SK-N-DZ (cell line): ENCODE results near the gene LRRC3B. TPM values are rescaled to one million over a fixed set of nuclear protein-coding genes. Genes with fewer than 3 reads are reported as not detected.
"Not testable (repeated sequence)": the region's sequence is repeated elsewhere in the genome, so short reads cannot be mapped to it uniquely, and the experiment has no call there.

Experiments
- DNase-seq: peaks from one replicate; pipeline ENCODE4 v3.0.0-alpha.2; 2015; ENCODE audit warnings: low spot score
- polyA plus RNA-seq, 2 experiments: library from polyadenylated mRNA; depleted of rRNA; stranded (reverse); fragments of >200 nt; gene quantifications; 2 replicates each; pipeline ENCODE4 v1.2.3, GENCODE V29; 2014

Gene LRRC3B, protein sequence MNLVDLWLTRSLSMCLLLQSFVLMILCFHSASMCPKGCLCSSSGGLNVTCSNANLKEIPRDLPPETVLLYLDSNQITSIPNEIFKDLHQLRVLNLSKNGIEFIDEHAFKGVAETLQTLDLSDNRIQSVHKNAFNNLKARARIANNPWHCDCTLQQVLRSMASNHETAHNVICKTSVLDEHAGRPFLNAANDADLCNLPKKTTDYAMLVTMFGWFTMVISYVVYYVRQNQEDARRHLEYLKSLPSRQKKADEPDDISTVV
- 0.34 and 0.54 TPM in 2 replicates for polyA plus RNA-seq (2014; cell fraction: cytosol; rRNA removed)
- polyA plus RNA-seq (2014; cell fraction: nucleus; rRNA removed), result 0.23 and 0.95 TPM in 2 replicates

DNA sequence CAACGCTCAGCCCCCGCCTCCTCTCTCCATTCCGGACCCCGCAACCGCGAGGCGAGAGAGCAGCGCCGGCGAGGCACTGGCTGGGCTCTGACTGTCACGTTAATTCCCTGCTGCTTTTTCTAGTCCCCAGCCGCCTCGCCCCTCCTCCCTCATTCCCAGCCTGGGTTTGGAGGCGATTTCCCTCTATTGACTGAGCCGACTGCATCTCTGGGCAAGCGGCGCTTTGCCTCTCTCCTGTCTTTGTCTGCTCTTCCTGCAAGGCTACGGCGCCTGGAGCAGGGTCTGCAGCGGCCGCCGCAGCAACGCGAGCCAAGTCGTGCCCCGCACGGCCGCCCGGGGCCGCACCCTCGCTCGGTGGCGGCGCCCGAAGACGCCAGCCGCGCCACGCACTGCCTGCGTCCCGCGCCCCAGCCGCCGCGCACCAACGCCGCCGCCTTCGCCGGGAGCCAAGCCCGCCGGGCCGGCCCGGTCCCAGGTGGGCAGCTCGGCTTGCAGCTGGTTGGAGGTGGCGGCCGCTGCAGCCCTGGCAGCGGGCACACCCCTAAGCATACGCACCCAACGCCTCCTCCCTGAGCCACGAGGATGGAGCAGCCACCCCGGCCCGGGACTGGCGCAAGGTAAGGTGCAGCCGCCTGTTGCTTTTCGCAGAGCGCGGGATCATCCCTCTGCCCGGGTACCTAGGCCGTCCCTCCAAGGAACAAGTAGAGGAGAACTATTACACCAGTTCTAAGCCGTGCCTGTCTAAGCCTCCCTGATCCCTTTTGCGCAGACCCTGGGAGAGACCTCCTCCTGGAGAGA is at the start of gene LRRC3B:
Gene LRRC3B (plus strand): TSS at position 152 of the 798 bp plus-strand sequence. CDS start 86,901 bp downstream, outside the sequence.
- peak; percentile 58 for DNase-seq

DNA sequence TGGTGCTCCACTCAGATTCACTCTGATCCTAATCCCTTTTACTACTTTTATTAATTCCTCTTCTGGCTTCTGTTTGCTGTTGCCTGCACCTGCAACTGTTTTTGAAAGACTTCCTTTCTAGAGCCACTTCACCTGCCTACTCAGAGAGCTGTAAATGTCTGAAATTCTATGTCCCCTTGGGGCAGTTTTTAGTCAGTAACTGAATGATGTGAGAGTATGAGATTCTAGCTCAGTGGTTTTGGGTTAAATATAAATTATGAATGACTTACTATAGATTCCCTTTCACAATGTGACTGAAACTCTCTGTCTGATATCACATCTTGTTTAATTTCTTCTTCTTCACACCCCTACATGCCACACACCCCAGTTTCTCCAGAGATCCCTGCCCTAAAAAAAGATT is 47.8 kb upstream of the LRRC3B start:
- DNase-seq, result no peak

DNA sequence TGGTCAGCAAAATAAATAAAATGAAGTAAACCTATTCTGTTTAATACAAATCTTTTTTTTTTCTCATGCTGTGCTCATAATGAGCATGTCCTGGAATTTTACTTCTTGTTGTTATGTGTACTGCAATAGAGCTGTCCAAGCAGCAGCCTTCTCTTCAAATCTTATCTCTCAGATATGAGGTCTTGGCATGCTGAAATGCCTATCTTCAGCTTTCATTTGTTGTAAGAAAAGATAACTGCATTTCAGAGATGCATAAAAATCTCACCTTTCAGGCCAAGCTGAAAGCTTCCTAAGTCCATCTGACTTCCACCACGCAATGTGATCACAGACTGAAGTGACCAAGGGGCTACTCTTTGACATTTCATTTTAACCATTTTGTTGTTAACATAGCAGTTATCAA is 43.5 kb upstream of the LRRC3B start:
- no peak for DNase-seq

DNA sequence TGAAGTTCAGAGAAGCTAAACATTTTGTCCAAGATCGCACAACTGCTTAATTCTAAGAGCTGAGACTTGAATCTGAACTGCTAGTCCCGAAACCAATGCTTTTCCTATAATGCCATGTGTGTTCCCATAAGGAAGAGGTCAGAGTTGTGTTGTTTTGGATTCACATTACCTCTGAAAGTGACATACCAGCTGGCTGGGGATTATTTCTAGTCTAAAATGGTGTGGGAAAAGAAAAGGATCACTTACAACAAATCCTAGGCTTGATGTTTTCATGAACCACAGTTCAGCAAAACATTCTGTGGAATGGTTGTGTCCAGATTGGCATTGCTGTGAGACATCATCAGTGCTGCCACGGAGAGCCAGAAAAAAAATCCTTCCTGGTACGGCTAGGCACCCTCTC is 35.0 kb upstream of the LRRC3B start:
- no peak for DNase-seq

DNA sequence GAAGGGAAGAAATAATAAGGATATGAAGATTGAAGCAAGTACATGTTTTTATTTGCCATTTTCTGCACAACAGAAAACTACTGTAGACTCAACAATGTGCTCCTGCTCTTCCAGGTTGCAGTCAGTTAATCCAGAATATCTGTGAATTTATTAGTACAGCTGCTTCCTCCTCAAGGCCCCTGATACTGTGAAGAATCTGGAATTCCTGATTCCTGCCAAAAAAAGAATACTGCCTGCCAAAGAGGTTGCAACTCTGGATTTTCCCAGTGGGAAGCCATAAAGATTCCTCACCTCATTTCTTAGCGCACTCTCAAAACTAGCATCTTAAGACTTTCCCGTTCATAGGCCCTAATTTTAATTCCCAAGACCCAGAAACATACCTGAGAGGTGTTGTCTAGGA is 33.6 kb upstream of the LRRC3B start:
- DNase-seq, result no peak

DNA sequence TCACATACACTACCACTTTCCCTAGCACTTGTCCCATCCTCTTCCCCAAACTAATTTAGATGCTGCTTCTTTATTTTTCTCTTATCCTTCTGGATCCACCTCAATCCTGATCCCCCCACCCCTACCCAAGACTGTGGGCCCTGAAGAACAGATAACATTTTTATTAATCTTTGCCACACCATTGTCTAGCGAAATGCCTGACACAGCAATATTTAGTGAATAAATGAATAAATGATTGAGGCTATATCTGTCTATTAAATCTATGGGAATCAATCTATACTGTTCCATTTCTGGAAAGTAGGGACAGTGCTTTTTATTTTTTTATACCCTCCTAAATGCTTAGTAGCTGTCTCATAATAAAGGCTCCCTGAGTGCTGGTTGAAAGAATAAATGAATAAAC is 32.9 kb upstream of the LRRC3B start:
- no peak for DNase-seq

DNA sequence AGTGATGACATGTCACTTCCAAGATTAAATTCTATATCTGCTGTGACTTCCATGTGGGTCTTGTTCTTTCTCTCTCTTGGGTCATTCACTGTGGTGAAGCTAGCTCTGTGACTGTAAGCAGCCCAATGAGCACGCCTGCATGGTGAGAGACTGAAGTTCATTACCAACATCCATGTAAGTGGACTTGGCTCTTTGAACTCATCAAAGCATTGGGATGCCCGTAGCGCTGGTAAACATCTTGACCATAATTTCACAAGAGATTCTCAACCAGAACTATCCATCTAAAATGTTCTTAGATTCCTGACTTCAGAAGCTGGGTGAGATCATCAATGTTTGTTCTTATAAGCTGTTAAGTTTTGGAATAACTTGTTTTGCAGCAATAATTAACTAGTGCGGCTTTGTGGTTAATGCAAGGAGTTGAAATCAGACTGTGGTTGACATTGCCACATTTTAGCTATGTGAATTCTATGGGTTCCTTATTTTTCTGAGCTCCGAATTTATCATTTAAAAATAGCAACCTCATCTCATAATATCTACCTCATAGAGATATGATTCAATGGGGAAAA is 31.6 kb upstream of the LRRC3B start:
- no peak for DNase-seq

DNA sequence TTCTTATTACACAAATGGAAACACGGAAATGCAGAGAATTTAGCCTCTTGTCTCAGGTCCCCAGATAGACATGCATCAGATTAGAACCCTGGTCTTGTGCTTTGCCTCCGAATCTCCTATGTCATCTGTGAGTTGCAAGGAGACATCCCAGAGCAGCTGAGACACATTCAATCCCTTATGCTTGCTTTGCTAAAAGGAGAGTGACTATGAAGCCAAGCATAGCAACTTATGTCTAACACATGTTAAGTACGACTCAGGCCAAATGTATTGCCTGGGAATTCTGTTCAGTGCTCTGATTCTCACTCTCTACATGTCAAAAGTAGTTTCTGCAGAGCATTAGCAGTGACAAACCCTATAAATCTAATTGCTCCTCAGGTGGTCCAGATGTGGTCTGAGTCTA is 30.6 kb upstream of the LRRC3B start:
- no peak for DNase-seq

DNA sequence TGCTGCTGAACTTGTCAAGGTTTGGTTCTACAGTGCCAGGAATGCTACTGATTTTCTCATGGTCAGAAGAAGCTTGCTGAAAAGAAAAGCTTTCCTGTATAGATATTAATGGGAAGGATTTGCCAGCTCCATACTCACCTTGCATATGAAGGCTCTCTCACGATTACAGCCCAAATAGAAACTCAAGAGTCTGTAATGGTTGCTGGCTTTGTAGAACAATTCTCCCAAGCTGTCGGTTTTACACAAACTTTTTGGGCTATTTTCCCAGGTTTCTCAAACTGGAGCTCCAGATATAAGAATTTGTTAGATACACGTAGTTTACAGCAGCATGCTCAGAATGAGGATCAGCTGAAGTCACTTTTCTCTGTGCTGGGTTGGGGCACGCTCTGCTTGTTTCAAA is 30.1 kb upstream of the LRRC3B start:
- no peak for DNase-seq

DNA sequence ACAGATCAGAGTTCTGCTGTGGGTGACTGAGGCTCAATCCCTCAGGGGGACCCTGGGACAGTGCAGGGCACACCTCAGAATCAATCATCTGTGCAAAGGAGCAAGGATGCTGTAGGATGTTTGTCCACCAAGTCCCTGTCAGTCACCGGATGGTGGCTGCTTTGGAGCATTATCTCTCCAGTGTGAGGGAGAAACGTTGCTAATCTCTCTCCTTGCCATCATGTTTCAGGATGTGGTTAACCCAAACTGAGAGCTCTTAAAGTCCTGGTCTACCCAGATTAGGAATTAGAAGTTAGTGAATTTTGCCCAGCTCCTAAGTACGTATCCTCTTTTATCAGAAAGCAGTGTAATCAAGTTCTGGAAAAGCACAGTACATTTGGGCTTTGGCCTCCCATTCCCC is 26.2 kb upstream of the LRRC3B start:
- DNase-seq, result no peak

DNA sequence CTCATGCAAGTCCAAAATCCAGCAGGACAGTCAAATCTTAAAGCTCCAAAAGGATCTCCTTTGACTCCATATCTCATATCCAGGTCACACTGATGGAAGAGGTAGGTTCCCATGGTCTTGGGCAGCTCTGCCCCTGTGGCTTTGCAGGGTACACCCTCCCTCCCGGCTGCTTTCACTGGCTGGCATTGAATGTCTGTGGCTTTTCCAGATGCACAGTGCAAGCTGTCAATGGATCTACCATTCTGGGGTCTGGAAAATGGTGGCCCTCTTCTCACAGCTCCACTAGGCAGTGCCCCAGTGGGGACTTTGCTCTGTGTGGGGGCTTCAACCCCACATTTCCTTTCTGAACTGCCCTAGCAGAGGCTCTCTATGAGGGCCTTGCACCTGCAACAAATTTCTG is 19.3 kb upstream of the LRRC3B start:
- DNase-seq, result not testable (repeated sequence)

DNA sequence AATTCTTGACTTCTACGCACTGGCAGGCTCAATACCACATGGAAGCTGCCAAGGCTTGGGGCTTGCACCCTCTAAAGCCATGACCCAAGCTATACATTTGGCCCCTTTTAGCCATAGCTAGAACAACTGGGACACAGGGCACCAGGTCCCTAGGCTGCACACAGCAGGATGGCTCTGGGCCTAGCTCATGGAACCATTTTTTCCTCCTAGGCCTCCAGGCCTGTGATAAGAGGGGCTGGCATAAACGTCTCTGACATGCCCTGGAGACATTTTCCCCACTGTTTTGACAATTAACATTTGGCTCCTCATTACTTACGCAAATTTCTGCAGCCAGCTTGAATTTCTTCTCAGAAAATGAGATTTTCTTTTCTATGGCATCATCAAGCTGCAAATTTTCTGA is 18.8 kb upstream of the LRRC3B start:
- DNase-seq, result not testable (repeated sequence)

DNA sequence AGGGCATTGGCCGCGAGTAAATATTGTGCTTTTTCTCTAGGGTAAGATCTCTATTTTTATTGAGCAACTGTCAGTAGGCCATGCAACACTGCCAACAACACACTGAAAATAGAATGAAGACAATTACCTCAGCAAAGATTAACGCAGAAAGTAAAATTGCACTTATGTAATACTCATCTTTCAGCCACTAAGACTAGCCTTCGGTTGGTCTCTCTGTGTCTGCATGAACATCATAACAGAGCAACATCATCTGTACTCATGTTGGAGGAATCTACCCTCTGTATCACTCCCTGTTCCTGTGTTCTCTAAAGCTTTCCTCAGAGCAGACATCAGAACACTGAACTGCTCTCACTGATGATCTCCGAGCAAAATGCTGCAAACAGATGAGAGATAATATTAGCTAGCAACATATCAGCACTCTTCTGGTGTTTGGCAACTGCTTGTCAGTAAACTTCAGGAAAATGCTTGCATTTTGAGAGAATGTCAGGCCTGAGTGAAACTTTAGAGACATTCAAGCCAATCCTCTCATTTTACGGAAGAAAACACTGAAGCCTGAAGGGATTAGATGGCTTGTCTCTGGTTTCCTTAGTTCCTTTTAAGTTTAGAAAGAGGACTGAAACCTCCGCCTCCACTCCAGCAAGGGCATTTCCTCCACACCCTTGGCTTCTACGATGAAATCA is 8.4 kb upstream of the LRRC3B start:
- no peak for DNase-seq

DNA sequence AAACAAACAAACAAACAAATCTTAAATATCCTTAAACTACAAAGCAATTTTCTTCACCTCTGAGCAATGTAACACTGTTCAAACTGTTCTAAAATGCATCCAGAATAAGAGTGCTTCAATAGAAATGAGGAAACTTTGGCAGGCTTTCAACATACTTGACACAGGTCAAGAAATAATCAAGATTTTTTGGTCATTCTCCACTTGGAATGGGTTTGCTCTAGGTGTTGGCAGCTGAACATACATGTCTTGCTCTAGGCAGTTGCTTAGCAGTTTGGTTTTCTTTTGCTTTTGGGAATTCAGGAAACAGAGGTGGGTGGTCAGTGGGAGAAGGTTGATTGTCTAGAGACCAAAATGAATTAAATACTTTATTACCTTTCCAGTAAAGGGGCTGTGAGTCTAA is 1.4 kb upstream of the LRRC3B start:
- no peak for DNase-seq

DNA sequence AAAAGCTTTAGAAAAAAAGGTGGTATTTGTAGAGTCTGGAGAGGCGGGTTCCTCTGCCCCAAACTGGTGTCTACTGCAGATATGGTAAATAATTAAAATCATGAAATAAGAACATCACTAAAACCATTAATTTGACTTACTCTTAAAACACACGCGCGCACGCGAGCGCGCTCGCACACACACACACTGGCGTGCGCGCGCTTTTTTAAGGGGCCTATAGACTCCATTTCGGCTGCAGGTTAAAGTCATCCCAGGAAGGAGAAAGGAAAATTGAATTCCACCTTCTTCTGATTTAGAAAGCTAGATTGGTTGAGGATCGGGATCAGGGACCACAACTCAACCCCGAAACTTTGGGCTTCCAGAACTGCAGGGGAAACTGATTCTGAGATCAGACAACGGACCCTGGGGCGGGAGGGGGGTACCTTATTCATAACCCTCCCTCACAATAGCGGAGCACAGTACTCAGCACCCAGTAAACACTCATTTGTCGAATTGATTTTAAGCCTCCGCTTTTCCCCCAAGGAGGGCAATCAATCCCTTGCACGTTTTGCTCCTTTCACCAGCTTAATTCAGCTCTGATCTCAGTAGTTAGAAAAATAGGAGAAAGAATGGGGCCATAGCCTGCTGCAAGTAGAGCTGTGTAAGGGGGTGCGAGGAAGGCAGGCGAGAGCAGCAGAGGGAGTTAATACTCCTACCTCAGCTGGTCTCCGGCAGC is 509 bp upstream of the LRRC3B start:
- DNase-seq, result no peak

DNA sequence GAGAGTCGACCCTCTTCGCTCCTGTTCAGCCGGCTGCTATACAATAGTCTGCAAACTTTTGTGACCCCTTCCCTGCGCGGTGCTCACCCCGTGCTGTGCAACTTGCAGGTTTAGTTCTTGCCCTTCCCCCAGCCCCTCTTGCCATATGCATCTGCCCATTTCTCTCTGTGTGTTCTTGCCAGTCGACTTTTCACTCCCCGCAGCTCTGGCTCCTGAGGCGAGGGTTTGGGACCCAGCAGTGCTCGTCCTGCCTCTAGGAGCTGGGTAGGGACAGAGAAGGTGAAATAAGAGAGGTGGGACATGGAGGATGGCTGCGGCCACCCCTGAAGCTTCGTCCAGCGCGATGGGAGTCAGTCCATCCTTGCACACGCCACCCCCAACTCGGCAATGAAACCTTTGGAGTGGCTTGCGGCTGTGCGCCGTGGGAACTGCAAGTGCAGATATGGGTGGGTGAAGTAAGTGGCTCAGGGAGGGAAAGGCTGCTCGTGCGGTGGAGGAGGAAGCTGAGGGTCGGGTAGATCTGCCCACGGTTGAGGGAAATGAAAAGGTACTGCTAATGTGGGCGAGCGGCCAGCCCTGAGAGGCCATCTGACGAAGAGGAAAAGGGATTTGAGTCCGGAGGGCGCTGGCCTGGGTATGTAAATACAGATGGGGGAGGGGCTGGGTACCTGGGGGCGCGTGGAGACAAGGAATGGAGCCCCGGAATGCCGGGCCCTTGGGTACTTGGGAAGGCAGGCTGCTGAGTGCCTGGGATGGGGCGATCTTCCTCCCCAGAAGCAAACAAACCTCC is 1.0 kb downstream of the LRRC3B start:
- peak; percentile 13 for DNase-seq

DNA sequence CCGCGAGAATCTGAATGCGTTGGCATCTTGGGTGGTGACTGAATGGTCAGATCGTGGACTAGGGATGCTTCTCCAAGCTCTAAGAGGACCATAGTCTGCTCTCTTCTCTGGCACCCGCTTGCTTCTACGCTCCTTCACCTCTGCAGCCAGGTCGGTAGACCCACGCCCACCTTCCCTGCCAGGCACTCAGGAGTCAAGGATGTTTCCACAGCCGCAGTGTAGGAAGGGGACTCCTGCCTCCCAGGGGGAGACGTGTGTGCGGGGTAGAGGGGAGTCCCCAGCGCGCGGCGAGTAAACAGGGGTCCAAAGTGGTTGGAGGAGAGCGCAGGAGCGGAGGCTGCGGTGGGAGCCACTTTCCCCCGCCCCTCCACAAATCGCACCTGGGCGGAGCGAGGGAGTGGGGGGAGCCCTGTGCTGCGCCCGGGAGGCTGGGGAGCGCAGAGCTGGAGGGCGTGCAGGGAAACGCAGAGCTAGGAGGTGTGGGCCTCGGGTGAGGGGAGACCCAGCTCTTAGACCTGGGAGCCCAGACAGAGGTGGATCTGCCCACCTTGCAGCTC is 1.7 kb downstream of the LRRC3B start:
- DNase-seq, result no peak

DNA sequence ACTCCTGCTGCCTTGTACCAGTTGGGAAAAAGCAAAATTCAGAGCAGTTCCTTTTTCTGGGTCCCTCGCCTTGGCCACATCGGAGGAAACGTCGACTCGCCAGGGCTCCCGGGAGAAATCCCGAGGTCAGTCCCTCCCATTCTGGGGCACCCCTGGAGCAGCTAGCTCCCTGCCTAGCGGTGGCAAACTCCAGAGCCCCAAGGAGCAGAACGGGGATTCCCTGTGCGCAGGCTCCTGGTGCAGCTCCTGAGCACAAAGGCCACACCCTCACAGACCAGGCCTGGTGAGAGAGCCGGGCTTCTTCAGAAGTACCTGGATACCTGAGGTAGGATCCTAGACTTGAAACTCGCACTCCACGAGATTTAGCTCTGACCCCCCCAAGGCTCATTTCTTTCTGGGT is 2.6 kb downstream of the LRRC3B start:
- no peak for DNase-seq

DNA sequence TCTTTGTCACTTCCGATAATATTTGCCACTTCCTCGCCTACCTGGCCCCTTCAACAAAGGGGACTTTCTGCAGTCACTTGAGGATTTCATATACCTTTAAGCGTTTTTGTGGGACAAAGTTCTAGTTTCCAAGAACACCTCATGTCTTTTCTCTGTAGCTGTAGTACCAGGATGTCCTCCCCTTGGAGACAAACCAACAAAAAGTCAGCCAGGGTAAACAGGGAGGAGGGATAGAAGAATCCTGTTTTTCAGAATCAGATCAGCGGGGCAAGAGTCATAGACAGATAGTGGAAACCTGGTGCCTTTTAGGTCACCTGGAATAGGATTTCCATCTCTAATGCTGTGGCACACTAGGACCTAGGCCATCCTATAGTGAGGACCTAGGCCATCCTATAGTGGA is 4.5 kb downstream of the LRRC3B start:
- no peak for DNase-seq

DNA sequence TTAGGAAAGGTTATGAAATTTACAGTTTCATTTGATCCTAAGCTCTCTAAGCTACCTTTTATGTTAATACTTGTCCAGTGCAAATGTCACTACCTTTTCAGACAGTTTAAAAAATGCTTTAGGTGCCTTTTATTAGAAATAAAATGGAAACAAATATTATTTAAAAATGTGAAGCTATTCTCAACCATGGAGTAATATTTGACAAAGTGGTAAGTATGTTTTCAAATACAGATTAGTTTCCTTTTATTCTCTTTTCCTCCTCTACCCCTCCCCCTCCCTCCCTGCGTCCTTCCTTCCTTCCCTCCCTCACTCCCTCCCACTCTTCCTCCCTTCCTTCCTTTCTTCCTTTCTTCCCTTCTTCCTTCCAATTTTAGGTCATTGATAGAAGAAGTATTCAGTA is 6.3 kb downstream of the LRRC3B start:
- DNase-seq, result no peak
